Measurements from ENCODE around the gene SFSWAP.

DNA sequence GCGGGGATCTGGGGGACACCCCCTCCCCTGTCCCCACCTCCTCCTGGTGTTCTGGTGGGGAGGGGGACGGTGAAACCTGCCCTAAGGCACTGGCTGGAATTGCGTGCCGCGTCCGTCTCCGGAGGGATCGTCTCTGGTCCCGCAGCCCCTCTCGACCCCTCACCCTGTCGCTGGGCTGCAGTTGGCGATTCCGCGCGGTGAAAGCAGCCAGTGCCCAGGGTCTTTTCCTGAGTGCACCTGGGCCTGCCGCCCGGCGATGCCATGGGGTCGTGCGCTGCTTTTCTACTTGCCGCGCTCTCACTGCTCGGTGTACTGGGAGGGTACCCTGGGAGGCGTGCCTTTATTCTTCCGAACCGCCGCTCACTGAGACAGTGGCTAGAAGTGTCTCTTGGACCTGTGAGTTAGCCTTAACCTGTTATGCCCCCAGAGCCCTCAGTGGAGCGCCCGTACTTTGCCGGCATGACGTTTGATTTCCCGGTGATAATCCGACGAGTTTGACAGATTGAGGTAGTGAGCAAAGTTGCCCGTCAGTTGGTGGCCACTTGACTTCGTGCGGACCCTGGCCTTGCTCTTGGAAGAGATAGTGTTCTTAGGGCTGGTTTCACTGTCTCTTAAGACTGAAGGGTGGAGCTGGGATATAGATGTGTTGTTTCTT, 788 bp downstream of the SFSWAP start:
- no peak for TF ChIP-seq POLR2AphosphoS5 (IDR thresholded peaks at IDR 0.05; ENCODE audit: insufficient read depth in 1 of 2, low read depth in 1 of 2)
- TF ChIP-seq, protein P1, sequence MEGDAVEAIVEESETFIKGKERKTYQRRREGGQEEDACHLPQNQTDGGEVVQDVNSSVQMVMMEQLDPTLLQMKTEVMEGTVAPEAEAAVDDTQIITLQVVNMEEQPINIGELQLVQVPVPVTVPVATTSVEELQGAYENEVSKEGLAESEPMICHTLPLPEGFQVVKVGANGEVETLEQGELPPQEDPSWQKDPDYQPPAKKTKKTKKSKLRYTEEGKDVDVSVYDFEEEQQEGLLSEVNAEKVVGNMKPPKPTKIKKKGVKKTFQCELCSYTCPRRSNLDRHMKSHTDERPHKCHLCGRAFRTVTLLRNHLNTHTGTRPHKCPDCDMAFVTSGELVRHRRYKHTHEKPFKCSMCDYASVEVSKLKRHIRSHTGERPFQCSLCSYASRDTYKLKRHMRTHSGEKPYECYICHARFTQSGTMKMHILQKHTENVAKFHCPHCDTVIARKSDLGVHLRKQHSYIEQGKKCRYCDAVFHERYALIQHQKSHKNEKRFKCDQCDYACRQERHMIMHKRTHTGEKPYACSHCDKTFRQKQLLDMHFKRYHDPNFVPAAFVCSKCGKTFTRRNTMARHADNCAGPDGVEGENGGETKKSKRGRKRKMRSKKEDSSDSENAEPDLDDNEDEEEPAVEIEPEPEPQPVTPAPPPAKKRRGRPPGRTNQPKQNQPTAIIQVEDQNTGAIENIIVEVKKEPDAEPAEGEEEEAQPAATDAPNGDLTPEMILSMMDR (IDR thresholded peaks at IDR 0.05) = no peak
- no peak for TF ChIP-seq POLR2A (IDR thresholded peaks at IDR 0.05)
